Fibroblast of mammary gland (primary cell): ENCODE data around the gene RASAL1.

Experiments
- DNase-seq: peaks from one replicate; pipeline ENCODE4 v3.0.0-alpha.2; 2010; ENCODE audit warnings: low read depth
- H3K4me3 ChIP-seq: 2 replicates; pipeline ENCODE4 v1.5.1; 2011; ENCODE audit warnings: low read depth, mild to moderate bottlenecking, low read length, moderate library complexity; ENCODE audit not compliant: control insufficient read depth
- CTCF ChIP-seq: conservative IDR thresholded peaks from 2 replicates; pipeline ENCODE4 v1.5.1; 2011; ENCODE audit warnings: low read depth, low read length, inconsistent platforms; ENCODE audit not compliant: control insufficient read depth, insufficient read depth

The RASAL1 gene

GRCh38 chr12:113109360-113109759 is 26.2 kb downstream of the RASAL1 start:
- no peak for DNase-seq
- TF ChIP-seq CTCF: no peak
- no peak overlapping the region for H3K4me3 ChIP-seq

GRCh38 chr12:113108308-113108707 is 27.3 kb downstream of the RASAL1 start:
- no peak for TF ChIP-seq CTCF
- DNase-seq: no peak
- no peak overlapping the region for H3K4me3 ChIP-seq

- DNase-seq: no peak
- H3K4me3 ChIP-seq: no peak overlapping the region
- no peak for TF ChIP-seq CTCF
Observed at GRCh38 chr12:113106361-113106760, 29.2 kb downstream of the RASAL1 start.

- no peak for DNase-seq
- TF ChIP-seq CTCF: no peak
- H3K4me3 ChIP-seq: no peak overlapping the region
Observed at GRCh38 chr12:113105606-113106271, 29.8 kb downstream of the RASAL1 start.

- no peak overlapping the region for H3K4me3 ChIP-seq
- TF ChIP-seq CTCF: no peak
- DNase-seq: no peak
Observed at GRCh38 chr12:113104953-113105510, 30.5 kb downstream of the RASAL1 start.

- DNase-seq: no peak
- no peak for TF ChIP-seq CTCF
- H3K4me3 ChIP-seq: no peak overlapping the region
Observed at GRCh38 chr12:113103756-113104450, 31.7 kb downstream of the RASAL1 start.
